ENCODE results near the gene GJA9.
"Not testable (repeated sequence)": the region's sequence is repeated elsewhere in the genome, so short reads cannot be mapped to it uniquely, and the experiment has no call there.

GJA9 gene

DNA sequence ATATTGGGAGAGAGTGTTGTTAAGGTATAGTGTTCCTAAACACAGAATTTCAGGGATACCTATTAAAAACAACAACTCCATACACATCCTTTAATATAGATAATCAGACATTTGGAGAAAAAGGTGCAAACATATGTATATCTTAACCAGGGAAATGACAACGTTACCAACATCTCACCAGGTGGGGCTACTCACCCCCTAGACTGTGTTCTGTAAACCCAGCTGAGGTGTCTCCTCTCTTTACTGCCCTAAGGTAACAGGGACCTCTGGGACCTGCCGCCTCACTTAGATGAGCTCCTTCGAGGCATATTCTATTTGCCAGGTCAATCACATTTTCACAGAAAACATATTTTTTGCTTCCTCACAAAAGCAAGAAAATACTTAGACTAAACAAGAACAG is 35.2 kb downstream of the GJA9 start:
- TF ChIP-seq, protein P1, sequence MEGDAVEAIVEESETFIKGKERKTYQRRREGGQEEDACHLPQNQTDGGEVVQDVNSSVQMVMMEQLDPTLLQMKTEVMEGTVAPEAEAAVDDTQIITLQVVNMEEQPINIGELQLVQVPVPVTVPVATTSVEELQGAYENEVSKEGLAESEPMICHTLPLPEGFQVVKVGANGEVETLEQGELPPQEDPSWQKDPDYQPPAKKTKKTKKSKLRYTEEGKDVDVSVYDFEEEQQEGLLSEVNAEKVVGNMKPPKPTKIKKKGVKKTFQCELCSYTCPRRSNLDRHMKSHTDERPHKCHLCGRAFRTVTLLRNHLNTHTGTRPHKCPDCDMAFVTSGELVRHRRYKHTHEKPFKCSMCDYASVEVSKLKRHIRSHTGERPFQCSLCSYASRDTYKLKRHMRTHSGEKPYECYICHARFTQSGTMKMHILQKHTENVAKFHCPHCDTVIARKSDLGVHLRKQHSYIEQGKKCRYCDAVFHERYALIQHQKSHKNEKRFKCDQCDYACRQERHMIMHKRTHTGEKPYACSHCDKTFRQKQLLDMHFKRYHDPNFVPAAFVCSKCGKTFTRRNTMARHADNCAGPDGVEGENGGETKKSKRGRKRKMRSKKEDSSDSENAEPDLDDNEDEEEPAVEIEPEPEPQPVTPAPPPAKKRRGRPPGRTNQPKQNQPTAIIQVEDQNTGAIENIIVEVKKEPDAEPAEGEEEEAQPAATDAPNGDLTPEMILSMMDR (IDR thresholded peaks at IDR 0.05; ENCODE audit: poor library complexity, severe bottlenecking): no peak
- Histone ChIP-seq H3K4me1 (ENCODE audit: insufficient read depth, poor library complexity, severe bottlenecking) (no peaks in the 10 kb centered on the region), H3K27ac (ENCODE audit: poor library complexity, severe bottlenecking) (no peak overlapping the region), H3K4me3 (ENCODE audit: severe bottlenecking) (no peak overlapping the region), H3K27me3 (ENCODE audit: insufficient read depth, poor library complexity, severe bottlenecking) (no peaks in the 10 kb centered on the region), H3K36me3 (ENCODE audit: low read depth) (peaks cover 58% of the 10 kb centered on the region), H3K9me3 (ENCODE audit: severe bottlenecking) (no peaks in the 10 kb centered on the region)
- no peak for ATAC-seq (ENCODE audit: low read depth)
- DNase-seq (ENCODE audit: low spot score): no peak

DNA sequence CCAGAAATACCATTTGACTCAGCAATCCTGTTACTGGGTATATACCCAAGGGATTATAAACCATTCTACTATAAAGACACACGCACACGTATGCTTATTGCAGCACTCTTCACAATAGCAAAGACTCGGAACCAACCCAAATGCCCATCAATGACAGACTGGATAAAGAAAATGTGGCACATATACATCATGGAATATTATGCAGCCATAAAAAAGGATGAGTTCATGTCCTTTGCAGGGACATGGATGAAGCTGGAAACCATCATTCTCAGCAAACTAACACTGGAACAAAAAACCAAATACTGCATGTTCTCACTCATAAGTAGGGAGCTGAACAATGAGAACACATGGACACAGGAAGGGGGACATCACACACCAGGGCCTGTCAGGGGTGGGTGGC is 36.3 kb downstream of the GJA9 start:
- not testable (repeated sequence) for H3K9me3 ChIP-seq (ENCODE audit: severe bottlenecking); H3K4me1 ChIP-seq (ENCODE audit: insufficient read depth, poor library complexity, severe bottlenecking); H3K4me3 ChIP-seq (ENCODE audit: severe bottlenecking); H3K27me3 ChIP-seq (ENCODE audit: insufficient read depth, poor library complexity, severe bottlenecking); ATAC-seq (ENCODE audit: low read depth); DNase-seq (ENCODE audit: low spot score); H3K27ac ChIP-seq (ENCODE audit: poor library complexity, severe bottlenecking)
- H3K36me3 ChIP-seq (ENCODE audit: low read depth): peaks cover 57% of the 10 kb centered on the region

DNA sequence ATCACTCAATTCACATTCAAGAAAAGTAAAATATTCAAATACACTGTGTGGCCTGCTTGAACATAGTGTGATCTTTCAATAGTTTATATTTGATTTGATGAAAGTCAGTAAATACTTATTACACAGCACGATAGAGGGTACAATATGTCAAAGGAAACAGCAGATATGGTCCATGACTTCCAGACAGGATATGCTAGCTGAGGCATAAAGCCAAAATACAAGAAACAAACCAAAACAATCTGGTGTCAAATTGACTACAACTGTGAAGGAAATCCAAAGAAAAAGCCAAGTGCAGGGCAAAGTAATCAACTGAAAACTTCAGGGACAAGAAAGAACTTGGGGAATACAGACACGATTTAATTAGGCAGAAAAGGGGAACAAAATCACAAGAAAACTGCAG is 41.1 kb downstream of the GJA9 start:
- Histone ChIP-seq H3K9me3 (ENCODE audit: severe bottlenecking) (no peaks in the 10 kb centered on the region), H3K27ac (ENCODE audit: poor library complexity, severe bottlenecking) (no peak overlapping the region), H3K36me3 (ENCODE audit: low read depth) (peaks cover 47% of the 10 kb centered on the region), H3K4me1 (ENCODE audit: insufficient read depth, poor library complexity, severe bottlenecking) (no peaks in the 10 kb centered on the region), H3K27me3 (ENCODE audit: insufficient read depth, poor library complexity, severe bottlenecking) (no peaks in the 10 kb centered on the region), H3K4me3 (ENCODE audit: severe bottlenecking) (no peak overlapping the region)
- TF ChIP-seq, protein P1 (IDR thresholded peaks at IDR 0.05; ENCODE audit: poor library complexity, severe bottlenecking): no peak
- DNase-seq (ENCODE audit: low spot score) (no peak), ATAC-seq (ENCODE audit: low read depth) (no peak)

DNA sequence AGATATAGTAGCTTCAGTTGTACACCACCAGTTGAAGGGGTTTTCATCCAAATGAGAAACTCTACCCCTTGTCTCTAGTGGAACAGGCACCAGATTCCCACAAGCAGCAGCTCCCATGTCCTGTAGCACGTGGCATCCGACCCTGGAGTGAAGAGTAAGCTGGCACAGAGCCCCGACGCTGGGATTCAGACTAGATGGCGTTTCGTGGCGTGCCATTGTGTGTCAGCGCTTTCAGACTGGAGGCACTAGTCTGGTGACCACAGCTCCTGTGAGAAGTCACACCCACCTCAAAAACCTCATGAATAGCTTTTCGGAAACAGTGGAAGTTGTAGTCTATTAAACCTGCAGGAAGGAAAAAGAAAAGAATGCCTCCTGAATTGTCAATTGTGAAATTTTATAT is 42.0 kb downstream of the GJA9 start:
- DNase-seq (ENCODE audit: low spot score): no peak
- no peaks in the 10 kb centered on the region for H3K27me3 ChIP-seq (ENCODE audit: insufficient read depth, poor library complexity, severe bottlenecking)
- no peaks in the 10 kb centered on the region for H3K9me3 ChIP-seq (ENCODE audit: severe bottlenecking)
- H3K36me3 ChIP-seq (ENCODE audit: low read depth): peaks cover 41% of the 10 kb centered on the region
- ATAC-seq (ENCODE audit: low read depth): no peak
- H3K4me3 ChIP-seq (ENCODE audit: severe bottlenecking): no peak overlapping the region
- TF ChIP-seq, protein P1 (IDR thresholded peaks at IDR 0.05; ENCODE audit: poor library complexity, severe bottlenecking): no peak
- H3K27ac ChIP-seq (ENCODE audit: poor library complexity, severe bottlenecking): no peak overlapping the region
- H3K4me1 ChIP-seq (ENCODE audit: insufficient read depth, poor library complexity, severe bottlenecking): no peaks in the 10 kb centered on the region

DNA sequence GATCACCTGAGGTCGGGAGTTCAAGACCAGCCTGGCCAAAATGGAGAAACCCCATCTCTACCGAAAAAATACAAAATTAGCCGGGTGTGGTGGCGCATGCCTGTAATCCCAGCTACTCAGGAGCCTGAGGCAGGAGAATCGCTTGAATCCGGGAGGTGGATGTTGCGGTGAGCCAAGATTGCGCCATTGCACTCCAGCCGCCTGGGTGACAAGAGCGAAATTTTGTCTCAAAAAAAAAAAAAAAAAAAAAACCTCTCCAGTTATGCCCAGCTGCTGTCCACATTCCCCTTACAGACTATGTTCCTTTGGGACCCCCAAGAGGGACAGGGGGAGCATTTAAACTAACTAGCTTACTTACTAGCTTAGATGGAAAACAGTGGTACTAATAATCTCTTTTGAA is 45.1 kb downstream of the GJA9 start:
- H3K27me3 ChIP-seq (ENCODE audit: insufficient read depth, poor library complexity, severe bottlenecking); H3K4me1 ChIP-seq (ENCODE audit: insufficient read depth, poor library complexity, severe bottlenecking); ATAC-seq (ENCODE audit: low read depth); H3K4me3 ChIP-seq (ENCODE audit: severe bottlenecking); H3K27ac ChIP-seq (ENCODE audit: poor library complexity, severe bottlenecking); H3K9me3 ChIP-seq (ENCODE audit: severe bottlenecking); DNase-seq (ENCODE audit: low spot score): not testable (repeated sequence)
- peaks cover 23% of the 10 kb centered on the region for H3K36me3 ChIP-seq (ENCODE audit: low read depth)

DNA sequence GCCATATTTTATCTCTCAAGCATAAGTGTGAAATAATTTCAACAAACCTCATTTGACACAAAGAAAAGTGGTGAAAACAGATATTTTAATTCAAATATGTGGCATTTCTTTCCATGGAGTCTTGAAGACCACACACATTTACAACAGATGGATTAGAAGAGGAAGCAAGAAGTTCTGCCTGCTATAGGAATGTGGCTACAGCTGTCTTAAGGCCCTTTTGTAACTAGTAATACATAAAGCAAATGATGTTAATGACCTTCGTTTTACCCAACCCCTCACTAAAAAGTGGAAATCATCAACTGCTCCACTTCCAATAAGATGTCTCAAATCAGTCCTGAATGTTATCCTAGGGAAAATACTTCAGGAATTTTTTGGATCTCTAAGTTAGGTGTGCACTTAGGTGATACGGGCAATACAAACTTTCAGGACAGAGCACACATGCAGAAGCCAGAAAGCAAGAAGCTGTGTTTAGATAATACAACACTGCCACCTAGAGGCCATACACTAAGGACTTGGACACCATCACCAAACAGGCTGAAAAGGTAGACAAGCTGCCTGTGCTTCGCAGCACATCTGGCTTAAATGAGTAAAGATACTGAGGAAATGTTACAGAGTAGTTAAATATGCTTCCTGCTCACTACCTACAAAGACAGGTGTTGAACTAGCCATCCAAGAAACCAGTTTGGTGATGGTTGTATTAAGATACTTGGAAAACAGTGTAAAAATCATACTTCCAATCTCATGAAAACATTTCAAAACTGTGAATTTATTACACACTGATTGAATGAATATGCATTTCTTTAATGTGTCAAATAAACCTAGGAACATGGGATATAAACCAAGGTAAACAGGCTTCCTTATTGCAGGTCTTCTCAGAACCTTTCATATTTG is 46.2 kb downstream of the GJA9 start:
- TF ChIP-seq, protein P1 (IDR thresholded peaks at IDR 0.05; ENCODE audit: poor library complexity, severe bottlenecking): peak; percentile 81
- no peak overlapping the region for H3K4me3 ChIP-seq (ENCODE audit: severe bottlenecking)
- ATAC-seq (ENCODE audit: low read depth) (peak; percentile 95), DNase-seq (ENCODE audit: low spot score) (no peak)
- peaks cover 4% of the 10 kb centered on the region for H3K27me3 ChIP-seq (ENCODE audit: insufficient read depth, poor library complexity, severe bottlenecking)
- no peaks in the 10 kb centered on the region for H3K4me1 ChIP-seq (ENCODE audit: insufficient read depth, poor library complexity, severe bottlenecking)
- H3K9me3 ChIP-seq (ENCODE audit: severe bottlenecking): no peaks in the 10 kb centered on the region
- H3K27ac ChIP-seq (ENCODE audit: poor library complexity, severe bottlenecking): no peak overlapping the region
- peaks cover 15% of the 10 kb centered on the region for H3K36me3 ChIP-seq (ENCODE audit: low read depth)
